Measurements from ENCODE around the gene FOXP1.

DNA sequence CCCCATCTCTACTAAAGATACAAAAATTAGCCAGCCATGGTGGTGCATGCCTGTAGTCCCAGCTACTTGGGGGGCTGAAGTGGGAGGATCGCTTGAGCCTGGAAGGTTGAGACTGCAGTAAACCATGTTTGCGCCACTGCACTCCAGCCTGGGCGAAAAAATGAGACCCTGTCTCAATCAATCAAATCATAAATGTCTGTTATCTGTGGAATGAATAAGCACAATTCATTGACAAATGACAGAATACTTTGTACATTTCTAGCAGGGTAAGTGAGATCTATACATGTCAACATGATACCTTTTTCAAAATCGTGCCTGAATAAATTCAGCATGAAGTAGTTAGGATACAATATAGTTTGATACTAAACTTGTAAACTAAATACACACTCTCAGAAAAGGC is 181.2 kb downstream of the FOXP1 start:
- TF ChIP-seq CSDC2 (CRISPR knock-in tag; IDR thresholded peaks at IDR 0.05) (no peak), PPARA (CRISPR knock-in tag; IDR thresholded peaks at IDR 0.05; ENCODE audit: borderline replicate concordance) (no peak), ESRRG (CRISPR knock-in tag; IDR thresholded peaks at IDR 0.05) (no peak), ZFP30 (CRISPR knock-in tag; IDR thresholded peaks at IDR 0.05) (no peak)
- TF ChIP-seq, protein P1, sequence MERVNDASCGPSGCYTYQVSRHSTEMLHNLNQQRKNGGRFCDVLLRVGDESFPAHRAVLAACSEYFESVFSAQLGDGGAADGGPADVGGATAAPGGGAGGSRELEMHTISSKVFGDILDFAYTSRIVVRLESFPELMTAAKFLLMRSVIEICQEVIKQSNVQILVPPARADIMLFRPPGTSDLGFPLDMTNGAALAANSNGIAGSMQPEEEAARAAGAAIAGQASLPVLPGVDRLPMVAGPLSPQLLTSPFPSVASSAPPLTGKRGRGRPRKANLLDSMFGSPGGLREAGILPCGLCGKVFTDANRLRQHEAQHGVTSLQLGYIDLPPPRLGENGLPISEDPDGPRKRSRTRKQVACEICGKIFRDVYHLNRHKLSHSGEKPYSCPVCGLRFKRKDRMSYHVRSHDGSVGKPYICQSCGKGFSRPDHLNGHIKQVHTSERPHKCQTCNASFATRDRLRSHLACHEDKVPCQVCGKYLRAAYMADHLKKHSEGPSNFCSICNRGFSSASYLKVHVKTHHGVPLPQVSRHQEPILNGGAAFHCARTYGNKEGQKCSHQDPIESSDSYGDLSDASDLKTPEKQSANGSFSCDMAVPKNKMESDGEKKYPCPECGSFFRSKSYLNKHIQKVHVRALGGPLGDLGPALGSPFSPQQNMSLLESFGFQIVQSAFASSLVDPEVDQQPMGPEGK (CRISPR knock-in tag; IDR thresholded peaks at IDR 0.05; ENCODE audit: borderline replicate concordance), result no peak

Data from SK-N-SH treated with all-trans-retinoic acid at 6 μM for 48 hours (cell line).